PFSK-1 (cell line): ENCODE measurements around the gene KCNB1.

Source experiments
- FOXP2 ChIP-seq: optimal IDR thresholded peaks from 2 replicates; pipeline ENCODE3; 2011; ENCODE audit warnings: borderline replicate concordance, control low read depth, inconsistent platforms; ENCODE audit not compliant: insufficient read depth; ENCODE audit errors: extremely low read length, extremely low read depth
- POLR2AphosphoS5 ChIP-seq: IDR thresholded peaks from 2 replicates; pipeline ENCODE4 v1.6.1; 2012; ENCODE audit warnings: low read depth, mild to moderate bottlenecking, control low read depth, low read length, moderate library complexity
- REST ChIP-seq, 2 experiments: IDR thresholded peaks; 2 replicates each; pipeline versions ENCODE4 v1.6.1 to v1.8.0; 2011 to 2012; ENCODE audit warnings: low read depth in 2 of 2, low read length in 2 of 2, control low read depth in 1 of 2, inconsistent platforms in 1 of 2, mild to moderate bottlenecking in 1 of 2, moderate library complexity in 1 of 2; ENCODE audit not compliant: insufficient read depth in 1 of 2
- SIN3A ChIP-seq: IDR thresholded peaks from 2 replicates; pipeline ENCODE4 v1.6.1; 2012; ENCODE audit warnings: mild to moderate bottlenecking, low read length, moderate library complexity, borderline replicate concordance; ENCODE audit not compliant: insufficient read depth
- TAF1 ChIP-seq: IDR thresholded peaks from 2 replicates; pipeline ENCODE4 v1.6.1; 2012; ENCODE audit warnings: low read length, control low read depth, borderline replicate concordance; ENCODE audit not compliant: insufficient read depth

- TF ChIP-seq REST (IDR thresholded peaks at IDR 0.05; ENCODE audit: insufficient read depth in 1 of 2, low read depth in 2 of 2, low read length in 2 of 2) (no peak), POLR2AphosphoS5 (no peak), TAF1 (no peak), SIN3A (no peak), FOXP2 (no peak)
These were observed 31.0 kb upstream of the KCNB1 start for GRCh38 chr20:49513517-49513916.
